Ishikawa (cell line): ENCODE results near the gene CCM2.
A peak's percentile ranks its signal among the peaks of the same experiment; 100 is the strongest.

Experiments used
- CEBPB ChIP-seq: IDR thresholded peaks from 2 replicates; pipeline ENCODE4 v1.6.1; 2012
- CREB1 ChIP-seq: IDR thresholded peaks from 2 replicates; pipeline ENCODE4 v1.6.1; 2012; ENCODE audit warnings: low read depth
- EGR1 ChIP-seq: IDR thresholded peaks from 2 replicates; pipeline ENCODE4 v1.6.1; 2012
- EP300 ChIP-seq: IDR thresholded peaks from 2 replicates; pipeline ENCODE4 v1.6.1; 2012; ENCODE audit warnings: borderline replicate concordance
- FOXM1 ChIP-seq: IDR thresholded peaks from 2 replicates; pipeline ENCODE4 v1.6.1; 2012; ENCODE audit warnings: low read depth, borderline replicate concordance
- MAX ChIP-seq: IDR thresholded peaks from 2 replicates; pipeline ENCODE4 v1.6.1; 2012
- NFIC ChIP-seq: IDR thresholded peaks from 2 replicates; pipeline ENCODE4 v1.6.1; 2012
- RAD21 ChIP-seq: IDR thresholded peaks from 2 replicates; pipeline ENCODE4 v1.6.1; 2012; ENCODE audit warnings: low read depth
- REST ChIP-seq: IDR thresholded peaks from 2 replicates; pipeline ENCODE4 v1.6.1; 2012; ENCODE audit warnings: low read depth, mild to moderate bottlenecking
- TAF1 ChIP-seq: IDR thresholded peaks from 2 replicates; pipeline ENCODE4 v1.6.1; 2012; ENCODE audit warnings: low read depth, mild to moderate bottlenecking
- TCF12 ChIP-seq: IDR thresholded peaks from 2 replicates; pipeline ENCODE4 v1.6.1; 2012; ENCODE audit warnings: low read depth
- USF1 ChIP-seq: IDR thresholded peaks from 2 replicates; pipeline ENCODE4 v1.6.1; 2012
- YY1 ChIP-seq: IDR thresholded peaks from 2 replicates; pipeline ENCODE4 v1.6.1; 2012; ENCODE audit warnings: low read depth
- ZBTB7A ChIP-seq: IDR thresholded peaks from 2 replicates; pipeline ENCODE4 v1.6.1; 2012; ENCODE audit warnings: low read depth

- TF ChIP-seq MAX (peak; percentile 99), YY1 (peak; percentile 88), EP300 (0 out of 2 replicates have a peak, but pooled peaks have one; percentile 15), CREB1 (peak; percentile 95), EGR1 (peak; percentile 79), ZBTB7A (0 out of 2 replicates have a peak, but pooled peaks have one; percentile 68), CEBPB (no peak; the same call in 1 of the 2 replicates), NFIC (no peak), USF1 (peak; percentile 50; the same call in 1 of the 2 replicates), FOXM1 (peak; percentile 45; the same call in 1 of the 2 replicates), TAF1 (peak; percentile 95), REST (no peak), TCF12 (peak; percentile 81), RAD21 (peak; percentile 34; the same call in 1 of the 2 replicates)
Observed at GRCh38 chr7:45111298-45112223, 111.6 kb downstream of the CCM2 start, which contains the start of gene TBRG4.
